SK-N-SH treated with all-trans-retinoic acid at 6 μM for 48 hours (cell line): ENCODE results near the gene RHBDD1.

Experiments used
- RARB ChIP-seq: fragments of 250-450 bp; sonication (Bioruptor Pico); IDR thresholded peaks from 2 replicates; pipeline ENCODE4 v1.8.0; 2021; ENCODE audit warnings: mild to moderate bottlenecking, moderate library complexity
- TSHZ2 ChIP-seq: fragments of 250-450 bp; sonication (Bioruptor Pico); IDR thresholded peaks from 2 replicates; pipeline ENCODE4 v1.5.0; 2020; ENCODE audit warnings: mild to moderate bottlenecking, moderate library complexity
- ZC3H10 ChIP-seq: fragments of 250-450 bp; sonication (Bioruptor Pico); IDR thresholded peaks from 2 replicates; pipeline ENCODE4 v1.5.1; 2021; ENCODE audit warnings: mild to moderate bottlenecking, moderate library complexity
- ZFP3 ChIP-seq: fragments of 250-450 bp; sonication (Bioruptor Pico); IDR thresholded peaks from 2 replicates; pipeline ENCODE4 v1.5.0; 2020; ENCODE audit warnings: mild to moderate bottlenecking, moderate library complexity

GRCh38 chr2:226790011-226790410, 45.8 kb upstream of the RHBDD1 start:
- TF ChIP-seq ZC3H10 (no peak), RARB (CRISPR knock-in tag) (no peak), TSHZ2 (CRISPR knock-in tag) (no peak), ZFP3 (CRISPR knock-in tag) (no peak)
